ENCODE data around the gene ATP2C2. TPM values are rescaled to one million over a fixed set of nuclear protein-coding genes. Genes with fewer than 3 reads are reported as not detected.
A peak's percentile ranks its signal among the peaks of the same experiment; 100 is the strongest.

Gene ATP2C2
- total and polyA plus RNA-seq, 2 of the 8 experiments (the other 6 are each of a cell fraction or from before 2014, with no cell fraction given) = 1.2 to 2.8 TPM

DNA sequence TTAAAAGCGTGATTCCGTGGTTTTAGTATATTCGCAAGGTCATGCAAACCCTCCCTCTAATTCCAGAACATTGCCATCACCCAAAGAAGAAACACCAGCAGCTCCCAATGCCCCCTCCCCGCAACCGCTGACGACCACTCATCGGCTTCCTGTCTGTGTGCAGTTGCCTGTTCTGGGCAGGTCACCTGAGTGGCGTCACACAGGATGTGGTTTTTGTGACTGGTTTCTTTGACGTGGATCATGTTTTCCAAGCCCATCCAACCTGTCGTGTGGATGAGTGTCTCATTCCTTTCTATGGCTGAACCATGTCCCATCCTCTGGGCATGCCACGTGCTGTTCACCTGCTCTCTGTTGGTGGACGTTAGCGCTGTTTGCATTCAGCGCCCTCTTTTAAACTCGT is 8.2 kb upstream of the ATP2C2 start:
- 88% methylated on average over 15 of the region's 15 CpGs; no CpG with 5 or more reads in 1 of the 2 experiments for WGBS, 2 experiments (ENCODE audit: extremely low coverage in 1 of 2, insufficient coverage in 1 of 2, insufficient read length in 1 of 2, insufficient replicate concordance in 2 of 2, low coverage in 1 of 2, low lambda C conversion rate in 2 of 2, missing lambda C conversion rate in 1 of 2)
- H2AK5ac ChIP-seq (ENCODE audit: low read depth, low read length) = no peak overlapping the region
- ChIA-PET POLR2A (ENCODE audit: partially characterized antibody) (no interaction called here), CTCF (ENCODE audit: partially characterized antibody) (interaction anchor here (1.3 kb wide), 1 partner anchor 14 kb away, joined by 3 read pairs; no protein-coding TSS in a partner anchor)
- no peak overlapping the region; the same call in 1 of the 2 replicates for H2BK12ac ChIP-seq (ENCODE audit: low read depth, low read length)
- H2AFZ ChIP-seq (ENCODE audit: low read length) = no peak overlapping the region
- no peak overlapping the region for H2BK20ac ChIP-seq (ENCODE audit: low read length)
- no peaks in the 10 kb centered on the region for H4K20me1 ChIP-seq (replicated peaks in 1 of 2; ENCODE audit: control insufficient read depth in 1 of 2, insufficient read depth in 2 of 2, low read length in 2 of 2)
- no peaks in the 10 kb centered on the region for H3K79me1 ChIP-seq (ENCODE audit: low read depth, low read length)
- no peak overlapping the region for H3K27ac ChIP-seq (ENCODE audit: low read depth, low read length)
- no peak for DNase-seq (ENCODE audit: low read depth in 1 of 2, low spot score in 2 of 2)
- no peak overlapping the region for H3K4ac ChIP-seq (replicated peaks; ENCODE audit: insufficient read length, low read depth, low read length)
- H4K91ac ChIP-seq (replicated peaks; ENCODE audit: insufficient read length, low read length) = no peak overlapping the region
- H3K4me3 ChIP-seq (ENCODE audit: extremely low read depth in 1 of 4, insufficient read depth in 2 of 4, low read depth in 3 of 4, low read length in 4 of 4) = no peak overlapping the region
- H3K4me2 ChIP-seq (ENCODE audit: insufficient read depth in 1 of 2, low read depth in 2 of 2, low read length in 2 of 2) = no peak overlapping the region
- no peak overlapping the region for H2BK120ac ChIP-seq (replicated peaks; ENCODE audit: low read depth, low read length)
- peak overlapping the region; percentile 43; the same call in 1 of the 2 replicates for H3K18ac ChIP-seq (ENCODE audit: extremely low read depth, low read length)
- H4K5ac ChIP-seq (ENCODE audit: insufficient read length, low read depth, low read length) = no peak overlapping the region
- H3K27me3 ChIP-seq (replicated peaks in 1 of 4; ENCODE audit: control insufficient read depth in 3 of 4, extremely low read depth in 1 of 4, insufficient read depth in 3 of 4, low read length in 3 of 4) = no peaks in the 10 kb centered on the region
- peaks cover 2% of the 10 kb centered on the region; the same call in 1 of the 2 replicates for H3K23me2 ChIP-seq (ENCODE audit: low read depth, low read length)
- H4K8ac ChIP-seq (ENCODE audit: extremely low read depth, insufficient read depth, low read length) = no peak overlapping the region
- H3K9ac ChIP-seq (replicated peaks in 1 of 4; ENCODE audit: extremely low read depth in 1 of 4, low read depth in 3 of 4, low read length in 3 of 4) = no peak overlapping the region
- H3K4me1 ChIP-seq (replicated peaks in 1 of 4; ENCODE audit: control insufficient read depth in 3 of 4, insufficient read depth in 4 of 4, low read length in 3 of 4) = peaks cover 0 to 5% (median 3%) of the 10 kb centered on the region in 4 experiments; a peak in 5 of 7 replicates
- H3K36me3 ChIP-seq (ENCODE audit: control insufficient read depth in 2 of 4, insufficient read depth in 4 of 4, low read length in 3 of 4) = no peaks in the 10 kb centered on the region
- no peaks in the 10 kb centered on the region for H3K9me3 ChIP-seq (ENCODE audit: insufficient read depth in 2 of 2, low read depth in 1 of 2, low read length in 1 of 2)
- H3K14ac ChIP-seq (ENCODE audit: insufficient read length) = no peak overlapping the region
- H2BK5ac ChIP-seq (ENCODE audit: low read depth, low read length) = no peak overlapping the region
- H3K23ac ChIP-seq (ENCODE audit: insufficient read length) = no peak overlapping the region
- no peak overlapping the region; the same call in 1 of the 2 replicates for H2BK15ac ChIP-seq (ENCODE audit: low read length)
- FAIRE-seq = no peak
- no peaks in the 10 kb centered on the region for H3K79me2 ChIP-seq (ENCODE audit: control insufficient read depth in 1 of 2, insufficient read depth in 2 of 2, low read length in 2 of 2)
- TF ChIP-seq JUND (IDR thresholded peaks at IDR 0.05; ENCODE audit: low read length) (no peak), POLR2AphosphoS5 (IDR thresholded peaks at IDR 0.05; ENCODE audit: low read depth, low read length) (no peak), CEBPB (IDR thresholded peaks at IDR 0.05; ENCODE audit: low read depth, low read length) (no peak), EZH2 (IDR thresholded peaks at IDR 0.05; ENCODE audit: low read depth, low read length, severe bottlenecking) (no peak), SIRT6 (IDR thresholded peaks at IDR 0.05; ENCODE audit: low read length) (no peak), RNF2 (IDR thresholded peaks at IDR 0.05; ENCODE audit: borderline replicate concordance, low read depth, low read length, missing control alignments, poor library complexity, severe bottlenecking) (no peak), POU5F1 (IDR thresholded peaks at IDR 0.05; ENCODE audit: low read depth, low read length) (no peak), SP4 (IDR thresholded peaks at IDR 0.05; ENCODE audit: low read length) (no peak), TAF7 (optimal IDR thresholded peaks at IDR 0.05; ENCODE audit: borderline replicate concordance, low read depth, low read length) (no peak), RFX5 (IDR thresholded peaks at IDR 0.05; ENCODE audit: borderline replicate concordance, low read depth, low read length) (no peak)
- H3K56ac ChIP-seq (replicated peaks; ENCODE audit: insufficient read length, low read depth, low read length) = no peak overlapping the region

All from H1 (cell line).